ENCODE results near the gene HSF5.

Gene HSF5

DNA sequence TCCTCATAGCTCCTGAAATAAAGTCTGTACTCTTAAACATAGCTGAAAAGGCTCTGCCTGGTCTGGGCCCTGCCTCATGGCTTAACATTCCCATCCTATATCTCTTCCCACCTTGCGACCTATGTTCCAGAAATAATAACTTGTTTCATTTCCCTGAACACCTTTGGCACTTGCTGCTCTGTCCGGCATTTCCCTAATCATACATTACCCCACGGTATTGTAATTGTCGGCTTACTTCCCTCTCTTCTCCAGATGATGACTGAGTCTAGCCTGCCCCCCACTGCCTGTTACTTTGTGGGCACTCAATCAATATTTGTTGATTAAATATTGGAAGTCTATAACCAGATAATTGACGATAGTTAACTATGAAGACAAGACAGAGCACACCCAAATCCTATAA lies 113.0 kb downstream of the HSF5 start:
- Histone ChIP-seq H3K27me3 (ENCODE audit: control insufficient read depth, insufficient read depth, low read length) (no peaks in the 10 kb centered on the region), H3K4me3 (ENCODE audit: low read depth, low read length) (no peak overlapping the region), H3K9me3 (ENCODE audit: control insufficient read depth, insufficient read depth, low read depth, low read length) (no peaks in the 10 kb centered on the region), H3K9ac (ENCODE audit: low read length) (no peak overlapping the region), H3K36me3 (ENCODE audit: control insufficient read depth, insufficient read depth, low read length) (peaks cover 2% of the 10 kb centered on the region; the same call in 1 of the 2 replicates), H3K4me1 (ENCODE audit: control insufficient read depth, insufficient read depth, low read length) (peaks cover 42% of the 10 kb centered on the region), H3K27ac (ENCODE audit: low read depth, low read length) (no peak overlapping the region)

DNA sequence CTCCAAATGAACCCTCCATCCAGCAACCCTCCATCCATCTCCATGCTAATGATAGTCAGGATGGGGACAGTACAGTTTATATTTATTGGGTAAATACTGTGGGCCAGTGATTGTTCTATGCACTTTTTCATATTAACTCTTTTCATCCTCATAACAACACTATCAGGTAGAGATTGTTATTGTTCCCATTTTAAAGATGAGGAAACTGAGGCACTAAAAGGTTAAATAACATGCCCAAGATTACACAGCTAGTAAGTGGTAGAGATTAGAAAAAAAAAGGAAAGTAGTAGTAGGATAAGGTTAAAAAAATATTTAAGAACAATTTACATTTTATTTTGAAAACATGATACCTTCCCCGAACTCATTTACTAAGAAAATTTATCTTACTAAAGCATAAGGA lies 114.3 kb downstream of the HSF5 start:
- H3K27ac ChIP-seq (ENCODE audit: low read depth, low read length): no peak overlapping the region
- H3K9me3 ChIP-seq (ENCODE audit: control insufficient read depth, insufficient read depth, low read depth, low read length): no peaks in the 10 kb centered on the region
- H3K4me1 ChIP-seq (ENCODE audit: control insufficient read depth, insufficient read depth, low read length): peaks cover 31% of the 10 kb centered on the region
- H3K27me3 ChIP-seq (ENCODE audit: control insufficient read depth, insufficient read depth, low read length): no peaks in the 10 kb centered on the region
- peaks cover 2% of the 10 kb centered on the region; the same call in 1 of the 2 replicates for H3K36me3 ChIP-seq (ENCODE audit: control insufficient read depth, insufficient read depth, low read length)
- H3K9ac ChIP-seq (ENCODE audit: low read length): no peak overlapping the region
- no peak overlapping the region for H3K4me3 ChIP-seq (ENCODE audit: low read depth, low read length)

DNA sequence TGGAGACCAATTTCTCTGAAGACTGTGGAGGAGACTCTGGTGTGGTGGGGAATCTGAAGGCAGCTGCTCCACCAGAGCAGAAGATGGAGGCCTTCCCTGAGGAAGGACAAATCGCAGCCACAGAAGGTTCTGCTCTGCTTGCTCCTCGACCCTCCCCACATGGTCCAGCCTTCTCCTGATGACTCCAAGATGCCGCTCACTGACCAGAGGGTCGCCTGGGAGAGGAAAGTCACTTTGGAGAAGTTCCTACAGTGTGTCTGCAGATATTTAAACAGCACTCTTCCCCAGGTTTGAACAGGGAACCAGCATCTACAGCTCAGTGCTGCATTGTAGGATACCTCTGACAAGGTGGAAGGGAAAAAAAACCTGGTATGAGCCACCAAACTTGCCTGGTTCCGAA lies 115.2 kb downstream of the HSF5 start:
- H3K27ac ChIP-seq (ENCODE audit: low read depth, low read length): no peak overlapping the region

GRCh38 chr17:58371300-58371950 lies 116.8 kb downstream of the HSF5 start:
- Histone ChIP-seq H3K9ac (ENCODE audit: low read length) (no peak overlapping the region), H3K4me3 (ENCODE audit: low read depth, low read length) (no peak overlapping the region), H3K27me3 (ENCODE audit: control insufficient read depth, insufficient read depth, low read length) (no peaks in the 10 kb centered on the region), H3K27ac (ENCODE audit: low read depth, low read length) (no peak overlapping the region), H3K4me1 (ENCODE audit: control insufficient read depth, insufficient read depth, low read length) (peaks cover 14% of the 10 kb centered on the region), H3K9me3 (ENCODE audit: control insufficient read depth, insufficient read depth, low read depth, low read length) (no peaks in the 10 kb centered on the region), H3K36me3 (ENCODE audit: control insufficient read depth, insufficient read depth, low read length) (peaks cover 2% of the 10 kb centered on the region; the same call in 1 of the 2 replicates)

More for the DNA sequence above, 115.2 kb downstream of the HSF5 start:
- no peaks in the 10 kb centered on the region for H3K9me3 ChIP-seq (ENCODE audit: control insufficient read depth, insufficient read depth, low read depth, low read length)
- H3K36me3 ChIP-seq (ENCODE audit: control insufficient read depth, insufficient read depth, low read length): peaks cover 2% of the 10 kb centered on the region; the same call in 1 of the 2 replicates
- H3K4me1 ChIP-seq (ENCODE audit: control insufficient read depth, insufficient read depth, low read length): peaks cover 27% of the 10 kb centered on the region
- H3K4me3 ChIP-seq (ENCODE audit: low read depth, low read length): no peak overlapping the region
- H3K9ac ChIP-seq (ENCODE audit: low read length): no peak overlapping the region
- H3K27me3 ChIP-seq (ENCODE audit: control insufficient read depth, insufficient read depth, low read length): no peaks in the 10 kb centered on the region

GRCh38 chr17:58370716-58371115 lies 117.5 kb downstream of the HSF5 start:
- Histone ChIP-seq H3K9ac (ENCODE audit: low read length) (no peak overlapping the region), H3K27me3 (ENCODE audit: control insufficient read depth, insufficient read depth, low read length) (no peaks in the 10 kb centered on the region), H3K36me3 (ENCODE audit: control insufficient read depth, insufficient read depth, low read length) (peaks cover 2% of the 10 kb centered on the region; the same call in 1 of the 2 replicates), H3K4me3 (ENCODE audit: low read depth, low read length) (no peak overlapping the region), H3K27ac (ENCODE audit: low read depth, low read length) (no peak overlapping the region), H3K9me3 (ENCODE audit: control insufficient read depth, insufficient read depth, low read depth, low read length) (no peaks in the 10 kb centered on the region), H3K4me1 (ENCODE audit: control insufficient read depth, insufficient read depth, low read length) (peaks cover 14% of the 10 kb centered on the region)

DNA sequence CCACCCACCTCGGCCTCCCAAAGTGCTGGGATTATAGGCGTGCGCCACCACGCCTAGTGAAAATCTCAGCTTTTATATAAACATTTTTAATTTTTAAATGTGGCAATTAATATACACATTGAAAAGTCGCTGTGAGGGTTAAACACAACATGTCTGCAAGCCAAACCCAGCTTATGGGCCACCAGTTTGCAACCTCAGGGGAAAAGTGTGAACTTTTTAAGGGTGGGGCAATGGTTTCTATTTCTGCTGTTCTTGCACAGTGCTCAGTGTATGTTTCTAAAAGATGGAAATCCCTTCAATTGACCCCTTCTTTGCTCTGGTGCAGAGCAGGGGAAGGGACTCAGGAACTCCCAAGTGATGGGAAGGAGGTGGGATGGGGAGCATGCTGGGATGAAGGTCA lies 117.9 kb downstream of the HSF5 start:
- H3K4me1 ChIP-seq (ENCODE audit: control insufficient read depth, insufficient read depth, low read length): peaks cover 13% of the 10 kb centered on the region; the same call in 1 of the 2 replicates
- H3K9ac ChIP-seq (ENCODE audit: low read length): no peak overlapping the region
- peaks cover 2% of the 10 kb centered on the region; the same call in 1 of the 2 replicates for H3K36me3 ChIP-seq (ENCODE audit: control insufficient read depth, insufficient read depth, low read length)
- no peak overlapping the region for H3K27ac ChIP-seq (ENCODE audit: low read depth, low read length)
- no peaks in the 10 kb centered on the region for H3K27me3 ChIP-seq (ENCODE audit: control insufficient read depth, insufficient read depth, low read length)
- H3K9me3 ChIP-seq (ENCODE audit: control insufficient read depth, insufficient read depth, low read depth, low read length): no peaks in the 10 kb centered on the region
- H3K4me3 ChIP-seq (ENCODE audit: low read depth, low read length): no peak overlapping the region
